Left lobe of liver (tissue), 2 donors: ENCODE measurements around the gene SMG5. TPM values are rescaled to one million over a fixed set of nuclear protein-coding genes. Genes with fewer than 3 reads are reported as not detected.

ENCODE experiments used
- ATAC-seq: fragments of 200-7000 bp; cut with Tn5 transposase; one replicate; pipeline ENCODE4 v1.9.1; 2020; ENCODE audit warnings: mild to moderate bottlenecking, moderate library complexity
- DNase-seq: peaks from one replicate; pipeline ENCODE4 v3.0.0-alpha.2; 2020; ENCODE audit warnings: low spot score
- total RNA-seq: library from RNA; stranded (reverse); gene quantifications from one replicate; pipeline ENCODE4 v1.2.1, GENCODE V29; 2021
- donor health status: DM: no; HTN: no; CAD: no; lungs with moderate emphysema.
- donor health status: DM: no; HTN: yes; CAD: no.

Gene SMG5
- total RNA-seq, 1 donor from 2014 or later = 43.3 TPM

- ATAC-seq = no peak
Observed at GRCh38 chr1:156283521-156283920, 896 bp upstream of the SMG5 start.

DNA sequence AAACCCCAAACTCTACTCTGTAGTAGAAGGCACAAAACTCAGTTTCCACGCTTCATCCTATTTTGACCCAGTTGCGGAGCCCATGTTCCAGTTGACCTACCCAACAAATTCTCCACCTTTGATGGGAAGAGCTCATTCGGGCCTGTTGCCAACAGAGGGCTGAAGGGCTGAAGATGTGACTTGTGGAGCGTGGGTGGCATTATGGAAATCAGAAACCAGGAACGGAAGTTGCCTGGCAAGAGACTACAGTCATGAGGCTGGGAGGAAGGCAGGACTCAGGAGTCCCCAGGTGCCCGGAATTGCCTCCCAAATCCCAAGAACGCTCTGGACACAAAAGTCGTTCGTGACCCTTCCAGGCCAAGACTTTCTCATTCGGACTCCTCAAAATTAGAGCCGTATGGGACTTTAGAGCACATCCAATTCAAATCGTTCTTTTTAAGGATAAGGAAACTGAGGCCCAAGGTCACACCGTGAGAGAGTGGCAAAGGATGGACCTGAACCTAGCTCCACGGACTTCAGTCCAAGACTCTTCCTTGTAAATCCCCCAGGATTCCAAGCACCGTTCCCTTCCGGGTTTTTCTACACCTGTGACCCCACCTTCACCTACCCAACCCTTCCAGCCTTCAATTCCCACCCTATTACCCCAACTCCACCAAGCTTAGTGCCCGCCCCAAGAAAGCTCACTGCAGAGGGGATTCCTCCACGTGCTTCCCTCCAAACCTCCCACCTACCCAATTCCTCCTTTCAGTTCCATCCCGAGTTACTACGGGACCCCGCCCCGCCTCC lies 739 bp downstream of the SMG5 start:
- DNase-seq = no peak

More at GRCh38 chr1:156283521-156283920, 896 bp upstream of the SMG5 start:
- no peak for DNase-seq

DNA sequence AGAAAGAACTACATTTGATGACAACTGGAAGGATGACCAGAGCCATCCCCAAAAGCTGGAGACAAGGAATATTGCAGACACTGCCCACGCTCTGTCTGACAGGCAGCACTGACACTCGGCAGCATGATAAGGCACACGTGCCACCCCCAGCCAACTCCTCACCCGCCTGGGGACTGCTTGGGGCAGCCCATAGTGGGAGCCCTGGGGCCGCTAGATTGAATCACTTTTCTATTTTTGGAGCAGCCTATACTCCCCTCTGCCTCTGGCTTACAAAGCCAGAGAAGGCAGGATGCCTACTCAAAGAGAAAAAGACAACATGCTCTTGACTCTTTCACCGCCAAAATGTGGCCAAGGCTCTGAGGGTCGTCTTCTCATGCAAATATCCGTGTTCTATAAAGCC lies 1.3 kb downstream of the SMG5 start:
- ATAC-seq (no peak), DNase-seq (no peak)

More for the DNA sequence above, 739 bp downstream of the SMG5 start:
- peak; percentile 10 for ATAC-seq

- no peak for DNase-seq
- ATAC-seq = no peak
Observed at GRCh38 chr1:156279837-156280236, 2.8 kb downstream of the SMG5 start.

DNA sequence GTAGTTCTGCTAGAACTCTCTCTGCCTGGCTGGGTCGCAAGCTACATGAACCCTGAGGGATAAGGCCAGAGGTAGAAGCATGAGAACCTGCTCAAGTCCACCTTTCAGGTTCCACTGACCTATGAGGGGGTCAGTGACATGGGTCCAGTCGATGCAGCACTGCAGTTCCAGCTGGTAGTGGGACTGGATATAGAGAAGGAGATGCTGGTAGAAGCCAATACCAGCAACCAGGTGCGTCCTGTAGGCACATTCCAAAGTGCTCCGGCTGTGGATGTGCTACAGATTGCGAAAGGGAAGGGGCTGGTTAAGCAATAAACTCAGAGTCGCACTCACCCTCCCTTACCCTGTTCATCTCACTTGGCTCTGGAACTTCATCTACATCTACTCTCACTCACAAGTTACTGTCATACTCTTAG lies 5.7 kb downstream of the SMG5 start:
- peak; percentile 68 for DNase-seq
- ATAC-seq = peak; percentile 89

DNA sequence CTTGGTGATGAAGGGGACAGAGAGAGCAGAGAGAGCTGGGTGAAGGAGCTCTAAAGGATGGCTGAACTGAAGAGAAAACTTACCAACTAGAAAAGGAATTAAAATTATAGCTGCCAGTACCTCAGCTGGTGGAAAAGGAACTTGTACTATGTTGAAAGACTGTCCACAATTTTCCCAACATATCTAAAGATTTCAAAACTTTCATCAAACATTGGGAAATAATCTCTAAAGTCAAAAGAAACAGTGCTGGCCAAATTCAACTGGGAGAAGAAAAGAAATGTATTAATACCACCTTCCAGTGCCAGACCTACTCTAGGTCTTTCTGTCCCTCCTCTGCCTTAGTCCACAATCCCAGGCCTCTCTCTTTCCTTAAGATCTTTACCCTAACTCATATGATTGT lies 6.1 kb downstream of the SMG5 start:
- DNase-seq (no peak), ATAC-seq (peak; percentile 18)

DNA sequence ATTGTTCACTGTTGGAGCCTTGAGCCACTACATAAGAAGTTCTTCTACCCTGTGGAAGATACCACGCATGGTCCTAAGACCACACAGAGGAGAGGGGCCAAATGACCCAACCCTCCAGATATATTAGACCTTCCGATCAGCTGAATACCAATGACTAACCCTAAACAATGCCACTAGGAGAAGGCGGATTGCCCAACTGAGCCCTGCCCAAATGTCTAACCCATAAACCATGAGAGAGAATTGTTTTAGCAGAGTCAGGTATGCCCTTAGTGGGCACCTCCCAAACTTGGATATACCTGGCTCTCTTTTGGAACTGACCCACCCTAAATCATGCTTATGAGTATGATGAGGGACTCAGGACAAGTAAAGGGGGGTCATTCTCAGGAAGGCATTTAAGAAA lies 12.3 kb downstream of the SMG5 start:
- DNase-seq (no peak), ATAC-seq (no peak)

GRCh38 chr1:156268336-156268735 lies 14.3 kb downstream of the SMG5 start:
- ATAC-seq (no peak), DNase-seq (no peak)

DNA sequence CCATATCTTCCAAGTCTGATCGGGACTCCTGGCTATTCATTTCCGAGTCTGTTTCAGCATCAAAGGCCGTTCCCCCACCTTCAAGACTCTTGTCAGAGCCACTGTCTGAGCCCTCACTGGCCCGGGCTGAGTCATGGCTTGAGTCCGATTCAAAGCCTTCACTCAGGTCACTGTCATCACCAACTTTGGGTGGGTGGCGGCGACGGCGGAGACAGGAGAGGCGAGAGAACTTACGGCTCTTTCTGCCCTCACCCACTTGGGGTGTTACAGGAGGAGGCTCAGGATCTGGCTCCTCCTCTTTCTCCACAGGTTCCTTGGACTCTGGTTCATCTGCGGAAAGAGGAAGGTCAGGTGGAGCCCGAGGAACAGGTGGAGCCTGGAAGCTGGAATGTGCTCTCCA lies 16.6 kb downstream of the SMG5 start:
- no peak for ATAC-seq
- no peak for DNase-seq

- ATAC-seq = no peak
- no peak for DNase-seq
Observed at GRCh38 chr1:156263288-156263655, 19.4 kb downstream of the SMG5 start.

- no peak for ATAC-seq
- no peak for DNase-seq
Observed at GRCh38 chr1:156262461-156263287, 20.0 kb downstream of the SMG5 start.

- ATAC-seq = peak; percentile 34
- DNase-seq = no peak
Observed at GRCh38 chr1:156260896-156261295, 21.7 kb downstream of the SMG5 start.

DNA sequence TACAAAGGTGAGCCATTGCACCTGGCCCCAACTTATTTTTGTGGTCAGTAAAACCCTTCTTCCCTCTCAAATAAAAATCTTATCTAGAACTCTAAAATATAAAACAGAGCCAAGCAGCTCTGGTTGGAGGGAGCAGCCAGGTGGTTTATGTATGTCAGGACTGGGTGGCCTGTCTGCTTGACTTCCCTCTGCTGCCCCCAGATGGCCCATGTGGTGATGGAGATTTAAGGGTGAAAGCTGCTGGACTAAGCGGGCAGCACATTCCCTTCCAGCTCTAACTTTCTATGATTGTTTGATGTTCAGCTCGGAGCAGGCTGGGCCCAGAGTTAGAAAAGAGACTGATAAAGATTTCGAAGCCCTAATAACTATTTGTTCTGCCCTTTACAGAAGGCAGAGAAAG lies 22.8 kb downstream of the SMG5 start:
- ATAC-seq = peak; percentile 43
- no peak for DNase-seq

DNA sequence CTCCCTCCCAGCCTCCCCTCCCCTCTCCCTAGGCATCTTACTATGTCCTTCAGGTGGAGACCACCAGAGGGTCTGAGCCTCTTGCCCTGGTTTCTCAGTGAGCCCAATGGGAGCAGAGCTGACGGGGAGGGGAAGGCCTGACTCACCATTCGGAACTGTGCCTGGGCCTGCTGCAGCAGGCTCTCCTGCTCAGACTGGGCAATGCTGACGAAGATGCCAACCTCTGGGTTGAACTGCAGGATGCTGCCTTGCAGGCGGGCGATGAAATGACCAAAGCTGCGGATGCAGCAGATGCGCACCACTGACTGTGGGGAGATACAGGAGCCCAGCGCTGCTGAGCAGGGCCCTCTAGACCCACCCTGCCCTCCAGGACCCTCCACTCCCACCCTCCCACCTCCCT lies 23.8 kb downstream of the SMG5 start:
- ATAC-seq (no peak), DNase-seq (no peak)

GRCh38 chr1:156257711-156258110 lies 24.9 kb downstream of the SMG5 start:
- ATAC-seq (no peak), DNase-seq (no peak)

DNA sequence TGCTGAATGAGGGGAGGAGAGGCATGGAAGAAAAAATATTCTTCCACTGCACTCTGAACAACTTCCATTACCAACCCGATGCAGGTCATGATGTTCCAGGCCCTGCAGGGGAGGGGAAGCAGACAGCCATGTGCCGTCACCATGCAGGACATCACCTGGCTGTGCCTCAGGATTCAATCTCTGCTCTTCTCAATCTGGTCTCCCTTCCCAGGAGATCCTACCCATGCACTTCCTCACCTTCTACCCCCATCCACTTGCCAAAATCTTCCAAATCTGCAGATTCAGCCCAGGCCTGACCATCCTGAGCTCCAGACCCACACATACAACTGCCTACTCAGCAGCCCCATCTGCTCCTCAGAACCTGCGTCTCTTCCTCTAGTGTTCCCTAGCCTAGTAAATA lies 29.0 kb downstream of the SMG5 start:
- no peak for DNase-seq
- no peak for ATAC-seq

DNA sequence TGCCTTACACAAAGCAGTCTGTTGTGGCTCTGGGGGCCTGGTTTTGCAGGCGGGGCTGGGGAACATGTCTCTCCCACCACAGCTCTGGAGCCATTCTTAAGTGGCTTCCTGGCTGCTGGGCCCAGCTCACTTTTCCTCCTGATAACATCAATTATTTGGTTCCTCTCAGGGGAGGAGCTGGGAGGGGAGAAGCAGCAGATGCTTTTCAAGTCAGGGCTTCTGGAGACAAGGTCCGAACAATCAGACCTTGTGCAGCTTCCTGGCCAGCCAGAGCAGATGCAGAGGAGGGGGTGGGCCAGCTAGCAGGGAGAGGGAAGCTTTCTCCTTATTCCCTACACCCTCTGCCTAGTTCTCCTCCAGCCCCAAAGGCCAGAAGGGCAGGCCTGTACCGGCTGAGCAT lies 31.1 kb downstream of the SMG5 start:
- DNase-seq = no peak
- ATAC-seq = no peak

DNA sequence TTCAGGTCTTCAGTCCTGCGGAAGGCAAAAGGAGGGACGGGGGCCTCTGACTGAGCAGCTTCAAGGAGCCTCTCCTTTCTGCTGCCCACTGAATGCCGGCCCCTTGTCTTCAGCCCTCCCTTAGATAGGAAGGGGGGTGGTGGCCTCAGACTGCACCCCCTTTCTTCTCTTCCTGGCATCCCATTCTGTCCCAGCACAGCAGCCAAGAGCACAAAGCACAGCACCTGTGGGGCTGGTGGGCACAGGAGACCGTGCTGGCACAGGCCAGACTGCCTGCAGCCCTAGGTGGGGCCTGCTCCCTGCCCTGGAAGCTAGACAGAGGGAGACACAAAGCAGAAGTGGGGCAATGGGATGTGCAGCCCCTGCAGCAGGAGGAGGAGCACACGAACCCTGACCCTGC lies 33.0 kb downstream of the SMG5 start:
- DNase-seq = no peak
- no peak for ATAC-seq

DNA sequence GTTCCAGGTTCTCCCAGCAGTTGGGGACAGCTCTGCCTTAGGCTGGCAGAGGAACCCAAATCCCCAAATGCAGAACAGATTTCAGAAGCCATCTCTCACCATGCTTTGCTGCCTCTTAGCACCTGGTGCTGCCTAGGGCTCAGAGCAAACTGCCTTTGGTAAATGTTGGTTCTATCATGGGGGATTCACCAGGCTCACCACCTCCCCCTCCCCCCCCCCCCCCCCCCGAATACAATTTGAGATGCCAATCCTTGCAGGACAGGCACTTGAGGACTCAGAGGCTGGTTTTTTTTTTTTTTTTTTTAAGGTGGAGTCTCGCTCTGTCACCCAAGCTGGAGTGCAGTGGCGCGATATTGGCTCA lies 34.3 kb downstream of the SMG5 start:
- ATAC-seq (no peak), DNase-seq (no peak)

GRCh38 chr1:156247460-156248322 lies 34.9 kb downstream of the SMG5 start, which contains the start of gene PAQR6:
Gene PAQR6 (minus strand): TSS chr1:156248056. CDS start chr1:156246731, 1,325 bp downstream.
- ATAC-seq (peak; percentile 4), DNase-seq (no peak)

GRCh38 chr1:156246781-156247459 lies 35.7 kb downstream of the SMG5 start:
- no peak for DNase-seq
- peak; percentile 58 for ATAC-seq
